Neural cell (in vitro differentiated cells): ENCODE data around the gene THOP1. TPM values are rescaled to one million over a fixed set of nuclear protein-coding genes. Genes with fewer than 3 reads are reported as not detected.

ENCODE experiments used
- H2AFZ ChIP-seq: fragments of 200-600, 300-800 bp; sonication (generic), shearing (Covaris generic); 2 replicates; pipeline ENCODE4 v1.6.0; 2014; ENCODE audit warnings: low read depth, mild to moderate bottlenecking, antibody characterized with exemption, low read length, moderate library complexity
- H3F3A ChIP-seq: fragments of 200-600 bp; shearing (Covaris generic); 2 replicates; pipeline ENCODE4 v1.6.1; 2016; ENCODE audit warnings: mild to moderate bottlenecking, moderate library complexity, mixed read lengths, antibody characterized with exemption, low read length; ENCODE audit not compliant: insufficient read depth, poor library complexity, severe bottlenecking
- H3K27ac ChIP-seq: fragments of 200-600, 300-800 bp; sonication (generic), shearing (Covaris generic); 2 replicates; pipeline ENCODE4 v1.5.1; 2014; ENCODE audit warnings: mild to moderate bottlenecking, low read length, moderate library complexity
- H3K27me3 ChIP-seq: fragments of 300-800, 200-600 bp; sonication (generic), shearing (Covaris generic); 2 replicates; pipeline ENCODE4 v1.6.0; 2014; ENCODE audit warnings: mild to moderate bottlenecking, low read depth, low read length, moderate library complexity; ENCODE audit not compliant: insufficient read depth
- H3K36me3 ChIP-seq: fragments of 300-800, 200-600 bp; sonication (generic), shearing (Covaris generic); 2 replicates; pipeline ENCODE4 v1.5.1; 2014; ENCODE audit warnings: mild to moderate bottlenecking, antibody characterized with exemption, low read length, moderate library complexity; ENCODE audit not compliant: insufficient read depth
- H3K4me2 ChIP-seq: fragments of 300-800, 200-600 bp; sonication (generic), shearing (Covaris generic); 2 replicates; pipeline ENCODE4 v1.6.0; 2014; ENCODE audit warnings: mild to moderate bottlenecking, low read length
- H3K4me3 ChIP-seq: fragments of 300-800, 200-600 bp; sonication (generic), shearing (Covaris generic); 2 replicates; pipeline ENCODE4 v1.5.1; 2014; ENCODE audit warnings: mild to moderate bottlenecking, low read length, moderate library complexity
- H3K79me2 ChIP-seq: fragments of 200-600 bp; shearing (Covaris generic); replicated peaks from 2 replicates; pipeline ENCODE4 v1.6.0; 2014; ENCODE audit warnings: mild to moderate bottlenecking, low read length, moderate library complexity; ENCODE audit not compliant: insufficient read depth
- H3K9ac ChIP-seq: fragments of 300-800, 200-600 bp; sonication (generic), shearing (Covaris generic); 2 replicates; pipeline ENCODE4 v1.6.1; 2016; ENCODE audit warnings: mild to moderate bottlenecking, low read length, mixed read lengths
- H3K9me2 ChIP-seq: fragments of 200-600 bp; shearing (Covaris generic); 2 replicates; pipeline ENCODE4 v1.6.1; 2016; ENCODE audit warnings: mild to moderate bottlenecking, low read length, mixed read lengths; ENCODE audit not compliant: insufficient read depth
- H3K9me3 ChIP-seq: fragments of 200-600, 300-800 bp; sonication (generic), shearing (Covaris generic); 2 replicates; pipeline ENCODE4 v1.6.1; 2016; ENCODE audit warnings: mild to moderate bottlenecking, mixed run types, low read length, moderate library complexity, mixed read lengths
- H4K20me1 ChIP-seq: fragments of 200-600 bp; shearing (Covaris generic); 2 replicates; pipeline ENCODE4 v1.6.1; 2016; ENCODE audit warnings: mild to moderate bottlenecking, mixed run types; ENCODE audit not compliant: insufficient read depth
- EP300 ChIP-seq: fragments of 450-650 bp; conservative IDR thresholded peaks from 2 replicates; pipeline ENCODE4 v1.6.1; 2014; ENCODE audit warnings: antibody characterized with exemption, mild to moderate bottlenecking, moderate library complexity; ENCODE audit not compliant: poor library complexity, severe bottlenecking
- EZH2 ChIP-seq: fragments of 200-600, 300-800 bp; shearing (Covaris generic), sonication (generic); IDR thresholded peaks from 2 replicates; pipeline ENCODE4 v1.6.1; 2014; ENCODE audit warnings: antibody characterized with exemption, low read length, borderline replicate concordance, mild to moderate bottlenecking; ENCODE audit not compliant: insufficient read depth, poor library complexity, severe bottlenecking
- MXI1 ChIP-seq: fragments of 450-650 bp; conservative IDR thresholded peaks from 2 replicates; pipeline ENCODE4 v1.6.1; 2014; ENCODE audit warnings: antibody characterized with exemption, mild to moderate bottlenecking; ENCODE audit not compliant: poor library complexity, severe bottlenecking
- POLR2AphosphoS5 ChIP-seq: IDR thresholded peaks from 2 replicates; pipeline ENCODE4 v1.6.1; 2012
- RAD21 ChIP-seq: fragments of 450-650 bp; conservative IDR thresholded peaks from 2 replicates; pipeline ENCODE4 v1.6.1; 2014; ENCODE audit warnings: antibody characterized with exemption, mild to moderate bottlenecking, moderate library complexity
- SMC3 ChIP-seq: fragments of 450-650 bp; conservative IDR thresholded peaks from 2 replicates; pipeline ENCODE4 v1.6.1; 2014; ENCODE audit warnings: antibody characterized with exemption, mild to moderate bottlenecking, moderate library complexity; ENCODE audit not compliant: poor library complexity
- TAF1 ChIP-seq: IDR thresholded peaks from 2 replicates; pipeline ENCODE4 v1.6.1; 2012; ENCODE audit warnings: low read depth
- polyA plus RNA-seq: library from polyadenylated mRNA; depleted of rRNA; stranded (reverse); fragments of >200 nt; gene quantifications from 2 replicates; pipeline ENCODE4 v1.2.3, GENCODE V29; 2014
- TF ChIP-seq, protein P1 (sequence below): IDR thresholded peaks from 2 replicates; pipeline ENCODE4 v1.6.1; 2012; ENCODE audit warnings: borderline replicate concordance
- TF ChIP-seq, protein P2 (sequence below): fragments of 450-650 bp; IDR thresholded peaks from 2 replicates; pipeline ENCODE4 v1.5.1; 2014; ENCODE audit warnings: antibody characterized with exemption, mild to moderate bottlenecking, moderate library complexity; ENCODE audit not compliant: poor library complexity, severe bottlenecking

The THOP1 gene
- polyA plus RNA-seq, 1 donor from 2014 or later = 113 TPM

DNA sequence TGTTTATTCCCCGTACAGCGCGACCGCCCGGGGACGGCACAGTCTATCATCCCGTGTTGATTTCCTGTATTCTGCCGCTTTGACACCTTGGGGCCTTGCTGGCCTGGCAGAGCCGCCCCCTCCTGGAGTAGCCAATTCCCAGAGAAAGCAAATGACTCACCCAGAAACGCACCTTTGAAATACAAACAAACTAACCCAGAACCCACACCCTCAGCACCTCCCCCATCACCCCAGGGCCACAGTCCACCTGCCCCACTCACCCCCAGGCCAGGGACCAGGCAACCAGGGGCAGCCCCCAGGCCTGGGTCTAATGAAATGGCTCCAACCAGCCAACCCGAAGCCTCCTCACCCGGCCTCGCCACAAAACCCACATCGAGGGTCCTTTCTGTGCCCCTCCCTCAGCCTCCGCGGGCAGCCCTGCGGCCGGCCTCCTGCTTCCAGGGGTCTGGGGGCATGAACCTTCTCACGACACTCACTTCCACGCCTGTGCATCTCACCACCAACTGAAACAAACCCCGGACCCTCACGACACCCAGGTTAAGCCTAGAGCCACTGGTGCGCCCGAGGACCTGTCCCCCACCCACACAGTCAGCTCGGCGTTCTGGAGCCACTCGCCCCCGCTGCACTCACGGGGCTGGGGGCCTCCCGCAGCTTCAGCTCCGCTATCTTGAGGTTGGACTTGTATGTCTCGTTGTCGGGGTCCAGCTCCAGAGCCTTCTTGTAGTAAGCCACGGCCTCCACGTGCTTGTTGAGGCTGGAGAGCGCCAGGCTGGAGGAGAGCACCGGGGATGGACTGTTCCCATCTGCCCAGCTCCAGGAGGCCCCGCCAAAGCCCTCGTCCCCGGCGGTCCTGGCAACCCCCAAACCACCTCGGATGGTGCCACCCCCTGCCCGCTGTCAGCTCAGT is 23.2 kb upstream of the THOP1 start:
- H3K9me2 ChIP-seq = no peaks in the 10 kb centered on the region
- H3K9me3 ChIP-seq = no peaks in the 10 kb centered on the region
- TF ChIP-seq, protein P1, sequence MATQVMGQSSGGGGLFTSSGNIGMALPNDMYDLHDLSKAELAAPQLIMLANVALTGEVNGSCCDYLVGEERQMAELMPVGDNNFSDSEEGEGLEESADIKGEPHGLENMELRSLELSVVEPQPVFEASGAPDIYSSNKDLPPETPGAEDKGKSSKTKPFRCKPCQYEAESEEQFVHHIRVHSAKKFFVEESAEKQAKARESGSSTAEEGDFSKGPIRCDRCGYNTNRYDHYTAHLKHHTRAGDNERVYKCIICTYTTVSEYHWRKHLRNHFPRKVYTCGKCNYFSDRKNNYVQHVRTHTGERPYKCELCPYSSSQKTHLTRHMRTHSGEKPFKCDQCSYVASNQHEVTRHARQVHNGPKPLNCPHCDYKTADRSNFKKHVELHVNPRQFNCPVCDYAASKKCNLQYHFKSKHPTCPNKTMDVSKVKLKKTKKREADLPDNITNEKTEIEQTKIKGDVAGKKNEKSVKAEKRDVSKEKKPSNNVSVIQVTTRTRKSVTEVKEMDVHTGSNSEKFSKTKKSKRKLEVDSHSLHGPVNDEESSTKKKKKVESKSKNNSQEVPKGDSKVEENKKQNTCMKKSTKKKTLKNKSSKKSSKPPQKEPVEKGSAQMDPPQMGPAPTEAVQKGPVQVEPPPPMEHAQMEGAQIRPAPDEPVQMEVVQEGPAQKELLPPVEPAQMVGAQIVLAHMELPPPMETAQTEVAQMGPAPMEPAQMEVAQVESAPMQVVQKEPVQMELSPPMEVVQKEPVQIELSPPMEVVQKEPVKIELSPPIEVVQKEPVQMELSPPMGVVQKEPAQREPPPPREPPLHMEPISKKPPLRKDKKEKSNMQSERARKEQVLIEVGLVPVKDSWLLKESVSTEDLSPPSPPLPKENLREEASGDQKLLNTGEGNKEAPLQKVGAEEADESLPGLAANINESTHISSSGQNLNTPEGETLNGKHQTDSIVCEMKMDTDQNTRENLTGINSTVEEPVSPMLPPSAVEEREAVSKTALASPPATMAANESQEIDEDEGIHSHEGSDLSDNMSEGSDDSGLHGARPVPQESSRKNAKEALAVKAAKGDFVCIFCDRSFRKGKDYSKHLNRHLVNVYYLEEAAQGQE = no peak
- TF ChIP-seq TAF1 = no peak
- no peak for TF ChIP-seq EP300
- TF ChIP-seq POLR2AphosphoS5 = no peak
- no peak for TF ChIP-seq EZH2
- TF ChIP-seq SMC3 = no peak
- no peak for TF ChIP-seq MXI1
- no peak for TF ChIP-seq RAD21
- TF ChIP-seq, protein P2, sequence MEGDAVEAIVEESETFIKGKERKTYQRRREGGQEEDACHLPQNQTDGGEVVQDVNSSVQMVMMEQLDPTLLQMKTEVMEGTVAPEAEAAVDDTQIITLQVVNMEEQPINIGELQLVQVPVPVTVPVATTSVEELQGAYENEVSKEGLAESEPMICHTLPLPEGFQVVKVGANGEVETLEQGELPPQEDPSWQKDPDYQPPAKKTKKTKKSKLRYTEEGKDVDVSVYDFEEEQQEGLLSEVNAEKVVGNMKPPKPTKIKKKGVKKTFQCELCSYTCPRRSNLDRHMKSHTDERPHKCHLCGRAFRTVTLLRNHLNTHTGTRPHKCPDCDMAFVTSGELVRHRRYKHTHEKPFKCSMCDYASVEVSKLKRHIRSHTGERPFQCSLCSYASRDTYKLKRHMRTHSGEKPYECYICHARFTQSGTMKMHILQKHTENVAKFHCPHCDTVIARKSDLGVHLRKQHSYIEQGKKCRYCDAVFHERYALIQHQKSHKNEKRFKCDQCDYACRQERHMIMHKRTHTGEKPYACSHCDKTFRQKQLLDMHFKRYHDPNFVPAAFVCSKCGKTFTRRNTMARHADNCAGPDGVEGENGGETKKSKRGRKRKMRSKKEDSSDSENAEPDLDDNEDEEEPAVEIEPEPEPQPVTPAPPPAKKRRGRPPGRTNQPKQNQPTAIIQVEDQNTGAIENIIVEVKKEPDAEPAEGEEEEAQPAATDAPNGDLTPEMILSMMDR = no peak
- H3F3A ChIP-seq = no peaks in the 10 kb centered on the region
- no peaks in the 10 kb centered on the region for H3K36me3 ChIP-seq
- no peaks in the 10 kb centered on the region for H3K27me3 ChIP-seq
- no peak overlapping the region for H3K4me3 ChIP-seq
- H3K9ac ChIP-seq = no peak overlapping the region
- H2AFZ ChIP-seq = no peak overlapping the region
- no peak overlapping the region for H3K27ac ChIP-seq
- no peaks in the 10 kb centered on the region for H3K79me2 ChIP-seq
- no peaks in the 10 kb centered on the region for H4K20me1 ChIP-seq
- H3K4me2 ChIP-seq = no peak overlapping the region

DNA sequence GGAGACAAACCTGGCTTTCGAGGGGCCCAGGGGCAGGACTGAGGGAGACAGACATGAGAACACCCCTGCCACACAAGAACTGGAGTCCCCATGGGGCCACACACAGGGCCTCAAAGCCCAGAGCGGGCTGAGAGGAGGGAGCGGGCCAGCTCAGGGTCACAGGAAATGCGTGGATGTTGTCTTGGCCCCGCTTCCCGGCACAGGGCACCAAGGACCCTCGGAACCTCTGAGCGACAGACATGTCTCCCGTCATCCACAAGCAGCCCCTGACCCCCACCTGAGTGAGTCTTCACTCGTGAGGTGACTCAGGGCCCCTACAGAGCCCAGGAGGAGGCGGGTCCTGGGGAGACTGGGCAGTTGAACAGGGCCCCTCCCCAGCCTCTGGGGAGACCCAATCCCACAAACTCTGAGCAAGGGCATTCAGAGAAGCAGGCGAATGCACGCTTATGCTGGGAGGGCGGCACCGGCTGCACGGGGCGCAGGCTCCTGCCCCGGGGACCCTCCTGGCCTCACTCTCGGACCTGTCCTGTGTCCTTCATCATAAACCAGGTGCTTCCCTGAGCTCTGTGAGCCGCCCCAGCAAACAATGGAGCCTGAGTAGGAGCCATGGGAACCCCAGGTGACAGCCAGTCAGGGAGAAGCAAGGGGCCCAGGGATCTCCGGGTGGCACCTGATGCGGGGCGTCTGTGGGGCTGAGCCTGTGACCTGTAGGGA is 22.4 kb upstream of the THOP1 start:
- H4K20me1 ChIP-seq = no peaks in the 10 kb centered on the region
- no peaks in the 10 kb centered on the region for H3K27me3 ChIP-seq
- no peaks in the 10 kb centered on the region for H3F3A ChIP-seq
- no peaks in the 10 kb centered on the region for H3K36me3 ChIP-seq
- no peak overlapping the region for H3K4me2 ChIP-seq
- no peak overlapping the region for H2AFZ ChIP-seq
- H3K9me3 ChIP-seq = no peaks in the 10 kb centered on the region
- H3K9me2 ChIP-seq = no peaks in the 10 kb centered on the region
- TF ChIP-seq SMC3 (no peak), EZH2 (no peak), TAF1 (no peak), POLR2AphosphoS5 (no peak), MXI1 (no peak), EP300 (no peak), RAD21 (no peak)
- TF ChIP-seq, protein P1 = no peak
- TF ChIP-seq, protein P2 = no peak
- H3K9ac ChIP-seq = no peak overlapping the region
- no peak overlapping the region for H3K27ac ChIP-seq
- no peak overlapping the region for H3K4me3 ChIP-seq
- H3K79me2 ChIP-seq = no peaks in the 10 kb centered on the region
